ENCODE measurements around the gene NMT1.
"Not testable (repeated sequence)": the region's sequence is repeated elsewhere in the genome, so short reads cannot be mapped to it uniquely, and the experiment has no call there.

NMT1 gene

GRCh38 chr17:45034599-45034998, 26.5 kb upstream of the NMT1 start:
- no peak overlapping the region for H3K4me3 ChIP-seq (ENCODE audit: low read length)
- no peak for DNase-seq (ENCODE audit: low read depth, low spot score)

GRCh38 chr17:45035848-45036247, 25.3 kb upstream of the NMT1 start:
- no peak for DNase-seq (ENCODE audit: low read depth, low spot score)
- H3K4me3 ChIP-seq (ENCODE audit: low read length): no peak overlapping the region

DNA sequence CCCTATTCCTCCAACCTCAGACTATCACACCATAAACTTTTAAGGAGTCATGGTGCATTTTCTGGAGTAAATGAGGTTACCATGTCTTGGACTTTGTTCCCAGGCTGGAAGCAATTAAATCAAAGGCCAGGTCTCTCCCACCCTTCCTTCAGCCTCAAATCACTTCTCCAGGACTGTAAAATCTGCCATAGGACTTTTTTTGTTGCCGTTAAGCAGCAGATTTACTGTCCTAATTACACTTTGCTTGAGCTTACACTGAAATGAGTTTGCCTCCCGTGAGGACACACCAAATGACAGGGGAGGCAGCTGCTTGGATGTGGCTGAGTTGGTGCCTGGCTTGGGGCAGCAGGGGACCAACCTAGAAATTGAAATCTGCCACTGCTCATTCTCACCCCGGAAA, 24.4 kb upstream of the NMT1 start:
- no peak overlapping the region for H3K4me3 ChIP-seq (ENCODE audit: low read length)
- DNase-seq (ENCODE audit: low read depth, low spot score): no peak

DNA sequence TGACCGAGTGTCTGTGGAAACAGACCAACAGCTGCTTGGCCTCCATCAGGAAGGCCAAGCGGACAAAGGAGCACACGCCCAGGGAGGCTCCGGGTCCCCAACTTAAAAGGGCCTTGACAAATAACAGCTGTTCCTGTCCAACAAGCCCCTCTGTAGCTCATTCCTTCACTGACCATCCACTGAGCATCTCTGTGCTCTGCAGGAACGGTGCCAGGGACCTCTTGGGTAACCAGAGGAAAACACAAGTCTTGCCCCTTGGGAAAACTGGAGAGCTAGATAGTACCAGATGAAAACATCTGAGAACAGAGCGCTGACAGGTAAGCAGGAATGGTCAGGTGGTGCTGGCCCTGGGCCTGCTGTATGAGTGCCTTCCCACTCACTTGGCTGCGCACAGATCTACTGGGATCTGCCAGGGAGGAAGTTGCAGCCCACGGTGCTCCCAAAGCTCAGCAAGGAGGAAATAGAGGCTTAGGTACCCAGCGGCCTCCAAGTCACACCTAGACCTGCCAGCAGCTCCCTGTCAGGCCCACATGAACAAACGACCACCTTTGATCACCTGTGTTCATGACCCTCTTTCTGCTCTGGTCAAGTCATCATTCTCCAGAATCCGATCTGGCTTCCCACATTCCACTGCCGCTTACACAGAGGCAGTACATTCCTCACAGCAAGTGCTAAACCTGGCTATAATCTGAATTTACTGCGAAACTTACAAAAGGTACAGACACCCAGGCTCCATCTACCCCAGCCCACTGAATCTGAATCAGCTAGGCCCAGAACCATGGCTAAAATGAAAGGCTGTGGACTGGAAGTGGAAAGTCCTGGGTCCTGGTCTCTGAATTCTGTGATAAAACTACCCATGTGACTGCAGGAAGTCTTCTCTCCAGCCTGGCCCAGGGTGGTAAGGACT, 22.1 kb upstream of the NMT1 start:
- no peak for DNase-seq (ENCODE audit: low read depth, low spot score)
- no peak overlapping the region for H3K4me3 ChIP-seq (ENCODE audit: low read length)

DNA sequence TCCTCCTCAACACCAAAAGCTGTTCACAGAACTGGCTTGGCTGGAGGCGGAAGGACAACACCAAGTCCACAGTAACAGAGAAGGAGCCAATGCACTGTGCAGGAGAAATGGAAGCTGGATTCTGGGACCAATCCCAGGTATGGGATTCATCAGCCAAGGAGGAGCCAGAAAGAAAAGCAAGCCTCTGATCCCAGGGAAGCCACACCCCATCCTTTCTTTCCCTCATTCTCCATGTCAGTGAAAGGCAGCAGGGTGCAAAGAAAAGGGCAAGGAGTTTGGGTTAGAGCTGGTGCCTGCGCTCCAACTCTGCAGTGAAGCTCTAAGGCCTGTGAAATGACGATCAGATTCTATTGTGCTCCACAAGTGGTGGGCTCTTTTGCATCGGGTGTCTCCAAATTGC, 20.7 kb upstream of the NMT1 start:
- DNase-seq (ENCODE audit: low read depth, low spot score): no peak
- H3K4me3 ChIP-seq (ENCODE audit: low read length): no peak overlapping the region

DNA sequence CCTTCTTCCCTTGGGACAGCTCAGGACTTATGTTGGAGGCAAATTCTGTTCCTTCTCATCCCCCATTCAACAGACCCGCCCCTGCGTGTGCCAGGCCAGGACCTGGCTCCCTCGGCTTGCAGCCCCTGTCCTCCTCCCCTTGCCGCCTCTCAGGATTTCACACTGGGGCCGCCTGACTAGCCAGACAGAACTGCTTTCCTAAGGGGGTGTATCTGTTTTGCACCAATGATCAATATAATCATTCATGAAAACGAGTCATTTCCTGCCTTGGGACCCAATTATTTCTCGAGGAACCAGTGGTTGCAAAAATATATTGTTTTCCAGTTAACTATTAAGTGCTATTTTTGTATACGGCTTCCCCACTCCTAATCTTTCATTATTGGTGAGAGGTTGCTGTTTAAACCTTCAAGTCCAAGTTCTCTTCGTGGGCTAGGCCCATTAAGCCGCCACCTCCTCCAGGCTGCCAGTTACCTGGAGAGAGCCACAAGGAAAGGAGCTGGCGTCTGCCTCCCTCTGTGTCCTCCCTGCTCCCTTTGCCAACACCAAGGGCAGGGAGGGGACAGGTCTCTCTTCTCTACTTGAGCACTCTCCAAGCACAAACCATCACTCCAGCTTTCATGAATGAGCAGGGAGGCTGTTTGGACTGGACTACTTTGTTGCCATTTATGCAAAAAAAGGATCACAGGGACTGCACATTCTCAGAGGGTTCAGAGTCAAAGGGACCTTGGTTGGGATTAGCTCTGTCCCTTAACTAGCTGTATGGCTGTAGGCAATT, 18.6 kb upstream of the NMT1 start:
- no peak overlapping the region for H3K4me3 ChIP-seq (ENCODE audit: low read length)
- DNase-seq (ENCODE audit: low read depth, low spot score): no peak

DNA sequence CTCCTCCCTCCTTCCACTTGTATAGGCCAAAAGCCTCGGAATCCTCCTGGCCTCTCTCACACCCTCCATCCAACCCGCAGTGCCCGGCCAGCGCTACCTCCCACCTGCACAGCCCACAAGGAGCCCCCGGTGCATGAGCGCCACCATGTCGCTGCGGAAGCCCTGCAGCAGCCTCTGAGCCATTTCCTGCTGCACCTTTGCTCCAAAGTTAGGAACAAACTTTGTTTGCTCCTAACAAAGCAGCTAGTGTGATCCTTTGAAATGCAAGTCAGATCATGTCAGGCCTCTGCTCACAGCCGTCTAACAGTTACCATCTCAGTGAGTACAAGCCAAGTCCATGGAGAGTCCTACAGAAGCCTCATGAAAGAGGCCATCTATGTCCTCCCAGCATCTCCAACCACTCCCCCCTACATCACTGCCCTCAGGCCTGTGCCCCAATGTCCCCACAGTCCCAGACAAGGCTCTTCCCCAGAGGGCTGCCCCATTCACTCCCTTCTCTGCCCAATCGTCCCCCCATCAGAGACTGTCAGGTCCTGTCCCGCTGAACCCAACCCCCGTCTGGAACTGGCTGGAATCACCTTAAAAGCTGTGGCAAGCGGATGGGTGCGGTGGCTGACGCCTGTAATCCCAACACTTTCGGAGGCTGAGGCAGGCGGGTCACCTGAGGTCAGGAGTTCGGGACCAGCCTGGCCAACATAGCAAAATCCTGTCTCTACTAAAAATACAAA, 17.1 kb upstream of the NMT1 start:
- no peak for DNase-seq (ENCODE audit: low read depth, low spot score)
- no peak overlapping the region for H3K4me3 ChIP-seq (ENCODE audit: low read length)

DNA sequence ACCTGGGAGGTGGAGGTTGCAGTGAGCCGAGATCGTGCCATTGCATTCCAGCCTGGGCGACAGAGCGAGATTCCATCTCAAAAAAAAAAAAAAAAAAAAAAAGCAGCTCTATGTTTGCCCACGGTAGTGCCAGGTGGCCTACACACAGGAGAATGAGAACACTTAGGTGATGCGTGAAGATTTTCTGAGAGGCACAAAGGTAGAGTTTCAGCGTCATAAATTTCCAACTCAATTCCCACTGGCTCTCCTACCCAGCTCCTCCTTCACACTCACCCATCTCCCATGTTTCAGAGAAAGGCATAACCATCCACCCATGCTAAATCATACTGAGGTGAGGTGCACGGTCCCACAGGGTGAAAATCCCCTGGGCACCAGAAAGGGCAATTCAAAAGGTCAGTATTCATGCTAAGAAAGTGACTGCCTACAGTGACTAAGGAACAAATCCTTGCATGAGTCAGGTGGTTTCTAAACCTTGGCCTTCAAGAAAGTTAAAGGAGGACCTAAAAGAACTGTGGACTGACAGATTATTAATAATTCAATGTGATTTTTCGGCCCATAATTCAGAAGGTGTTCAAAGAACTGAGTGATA, 14.5 kb upstream of the NMT1 start:
- H3K4me3 ChIP-seq (ENCODE audit: low read length): no peak overlapping the region
- DNase-seq (ENCODE audit: low read depth, low spot score): no peak

- no peak overlapping the region for H3K4me3 ChIP-seq (ENCODE audit: low read length)
- peak; percentile 17 for DNase-seq (ENCODE audit: low read depth, low spot score)
Observed at GRCh38 chr17:45048795-45049563, 12.1 kb upstream of the NMT1 start.

DNA sequence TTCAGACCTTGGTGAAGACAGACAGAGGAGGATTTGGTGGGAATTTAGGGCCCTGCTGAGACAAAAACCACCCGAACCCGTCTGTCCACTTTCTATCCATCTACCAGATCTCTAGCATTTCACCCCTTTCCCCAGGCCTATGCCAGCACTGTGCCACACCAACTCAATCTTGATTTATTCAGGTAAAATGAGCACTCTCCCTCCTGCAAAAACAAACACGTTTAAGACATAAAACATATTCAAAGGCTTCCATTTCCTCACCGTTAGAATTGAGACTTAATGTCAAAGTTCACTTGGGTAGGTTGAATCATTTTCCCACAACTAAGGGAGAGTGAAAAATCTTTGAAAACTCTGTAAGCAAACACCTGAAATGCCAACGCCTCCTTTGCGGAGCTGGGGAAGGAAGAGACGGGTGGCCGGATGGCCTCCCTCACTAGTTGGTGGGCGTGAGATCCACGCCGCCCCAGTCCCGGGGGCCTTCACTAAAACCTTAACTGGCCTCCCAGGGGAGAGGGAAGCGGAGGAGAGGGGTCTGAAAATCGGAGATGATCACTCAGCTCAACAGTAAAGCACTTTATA, 10.5 kb upstream of the NMT1 start:
- DNase-seq (ENCODE audit: low read depth, low spot score): peak; percentile 35
- H3K4me3 ChIP-seq (ENCODE audit: low read length): peak overlapping the region; percentile 98

DNA sequence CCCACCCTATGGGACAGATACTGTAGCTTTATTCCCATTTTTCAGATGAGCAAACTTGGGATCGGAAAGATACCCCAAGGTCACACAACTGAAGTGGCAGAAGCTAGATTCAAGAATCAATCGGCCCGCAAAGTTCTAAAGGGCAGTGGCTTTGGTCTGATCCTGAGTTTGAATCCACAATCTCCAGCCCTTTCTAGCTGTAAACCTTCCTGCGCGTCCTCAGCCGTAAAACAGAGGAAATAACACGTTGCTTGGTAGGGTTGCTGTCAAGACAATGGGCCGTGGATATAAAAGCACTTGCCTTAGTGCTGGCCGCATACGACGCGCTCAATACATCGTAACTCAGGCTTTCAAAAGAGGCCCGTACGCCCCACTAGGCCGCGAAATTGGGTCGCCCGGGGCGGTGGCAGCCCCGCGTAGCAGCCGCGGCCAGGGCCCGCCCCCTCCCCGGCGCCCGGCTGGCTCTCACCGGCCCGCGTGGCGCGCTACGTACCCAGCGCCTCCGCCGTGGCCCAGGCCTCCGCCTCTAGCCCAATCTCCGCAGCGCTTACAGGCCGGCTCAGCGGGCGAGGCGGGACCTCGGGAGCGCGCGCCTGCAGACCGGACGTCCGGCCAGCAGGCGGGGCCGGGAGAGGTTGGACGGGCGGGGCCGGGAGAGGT, 9.9 kb upstream of the NMT1 start, which contains the start of gene DCAKD:
TSS of gene DCAKD (minus strand) at position 573 of the 660 bp plus-strand sequence. CDS start 16,747 bp downstream, outside the sequence.
- DNase-seq (ENCODE audit: low read depth, low spot score): peak; percentile 90
- peak within 1 kb of the TSS; percentile 98 for H3K4me3 ChIP-seq (ENCODE audit: low read length)

- not testable (repeated sequence) for DNase-seq (ENCODE audit: low read depth, low spot score)
- peak overlapping the region; percentile 69; the same call in 1 of the 2 replicates for H3K4me3 ChIP-seq (ENCODE audit: low read length)
Observed at GRCh38 chr17:45051720-45052051, 9.4 kb upstream of the NMT1 start.

- DNase-seq (ENCODE audit: low read depth, low spot score): peak; percentile 88
Observed at GRCh38 chr17:45052052-45052772, 8.9 kb upstream of the NMT1 start.

DNA sequence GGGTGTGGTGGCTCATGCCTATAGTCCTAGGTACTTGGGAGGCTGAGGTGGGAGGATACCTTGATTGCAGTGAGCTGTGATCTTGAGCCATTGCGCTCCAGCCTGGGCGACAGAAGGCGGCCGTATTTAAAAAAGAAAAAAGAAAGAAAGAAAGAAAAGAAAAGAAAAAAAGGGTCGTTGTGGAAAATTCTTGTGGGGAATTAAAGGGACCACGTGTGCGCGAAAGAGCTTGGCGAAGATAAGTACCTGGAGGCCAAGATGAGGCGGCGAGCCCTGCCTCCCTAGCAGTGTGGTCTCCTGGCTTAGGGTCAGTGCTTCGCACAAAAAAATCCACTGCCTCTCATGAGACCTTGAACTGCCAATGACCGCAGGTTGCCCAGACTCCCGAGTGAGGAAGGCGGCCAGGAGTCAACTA, 728 bp upstream of the NMT1 start:
- DNase-seq (ENCODE audit: low read depth, low spot score): no peak
- peak overlapping the region; percentile 98 for H3K4me3 ChIP-seq (ENCODE audit: low read length)

More at GRCh38 chr17:45052052-45052772, 8.9 kb upstream of the NMT1 start:
- peak overlapping the region; percentile 69 for H3K4me3 ChIP-seq (ENCODE audit: low read length)

- DNase-seq (ENCODE audit: low read depth, low spot score): no peak
Observed at GRCh38 chr17:45061606-45062205, 589 bp downstream of the NMT1 start.

DNA sequence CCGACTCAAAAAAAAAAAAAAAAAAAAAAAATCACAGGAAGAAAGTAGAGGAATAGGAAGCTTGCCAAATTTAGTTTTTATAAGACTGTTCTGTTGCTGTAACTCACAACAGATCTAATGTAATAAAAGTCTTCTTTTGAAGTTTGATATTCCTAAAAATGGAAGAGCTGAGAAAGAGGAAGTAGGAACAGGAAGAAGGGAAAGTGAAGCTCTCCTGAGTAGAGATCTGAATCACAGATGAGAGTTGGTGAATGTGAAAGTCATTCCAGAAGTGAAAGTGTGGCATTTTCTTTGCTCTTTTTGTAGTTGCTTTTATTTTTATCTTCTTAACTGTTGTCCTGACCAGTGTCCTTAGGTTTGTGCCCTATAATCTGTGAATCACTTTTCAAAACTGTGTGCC, 2.1 kb downstream of the NMT1 start:
- DNase-seq (ENCODE audit: low read depth, low spot score): no peak
- no peak overlapping the region for H3K4me3 ChIP-seq (ENCODE audit: low read length)

More at GRCh38 chr17:45061606-45062205, 589 bp downstream of the NMT1 start:
- H3K4me3 ChIP-seq (ENCODE audit: low read length): peak overlapping the region; percentile 98

- no peak overlapping the region for H3K4me3 ChIP-seq (ENCODE audit: low read length)
- DNase-seq (ENCODE audit: low read depth, low spot score): no peak
Observed at GRCh38 chr17:45067637-45068036, 6.5 kb downstream of the NMT1 start.
